Endothelial cell (in vitro differentiated cells): ENCODE results near the gene SRSF5. TPM values are rescaled to one million over a fixed set of nuclear protein-coding genes. Genes with fewer than 3 reads are reported as not detected.

Experiments
- DNase-seq: peaks from one replicate; pipeline ENCODE4 v3.0.0; 2021; ENCODE audit warnings: low spot score
- H3K27ac Mint-ChIP-seq: one replicate; pipeline ENCODE4 v1.8.0; 2021; ENCODE audit warnings: mixed read lengths, inconsistent platforms; ENCODE audit not compliant: unreplicated experiment
- H3K27me3 Mint-ChIP-seq: one replicate; pipeline ENCODE4 v1.8.0; 2021; ENCODE audit warnings: mild to moderate bottlenecking, moderate library complexity, mixed read lengths, inconsistent platforms; ENCODE audit not compliant: unreplicated experiment
- H3K36me3 Mint-ChIP-seq: one replicate; pipeline ENCODE4 v1.8.0; 2021; ENCODE audit warnings: mild to moderate bottlenecking, low read depth, mixed read lengths, inconsistent platforms; ENCODE audit not compliant: unreplicated experiment
- H3K4me1 Mint-ChIP-seq: one replicate; pipeline ENCODE4 v1.8.0; 2021; ENCODE audit warnings: mild to moderate bottlenecking, mixed read lengths, inconsistent platforms; ENCODE audit not compliant: unreplicated experiment
- H3K4me3 Mint-ChIP-seq: one replicate; pipeline ENCODE4 v1.8.0; 2021; ENCODE audit warnings: mild to moderate bottlenecking, mixed read lengths, inconsistent platforms; ENCODE audit not compliant: unreplicated experiment
- H3K9me3 Mint-ChIP-seq: one replicate; pipeline ENCODE4 v1.8.0; 2021; ENCODE audit warnings: mixed read lengths, inconsistent platforms; ENCODE audit not compliant: unreplicated experiment
- total RNA-seq: library from RNA; stranded (reverse); fragmentation: NEBNext Ultra II Directional; extraction: Animal tissue kit (Norgen Biotek cat#: 25700); gene quantifications from one replicate; pipeline ENCODE4 v1.2.1, GENCODE V29; 2021; ENCODE audit not compliant: unreplicated experiment
- TF ChIP-seq, protein P1 (sequence below): fragments of 200-600 bp; sonication (generic); IDR thresholded peaks from one replicate; pipeline ENCODE4 v1.5.0; 2021; ENCODE audit warnings: antibody characterized with exemption; ENCODE audit not compliant: unreplicated experiment

The SRSF5 gene
- total RNA-seq, 1 donor from 2014 or later = 241 TPM

DNA sequence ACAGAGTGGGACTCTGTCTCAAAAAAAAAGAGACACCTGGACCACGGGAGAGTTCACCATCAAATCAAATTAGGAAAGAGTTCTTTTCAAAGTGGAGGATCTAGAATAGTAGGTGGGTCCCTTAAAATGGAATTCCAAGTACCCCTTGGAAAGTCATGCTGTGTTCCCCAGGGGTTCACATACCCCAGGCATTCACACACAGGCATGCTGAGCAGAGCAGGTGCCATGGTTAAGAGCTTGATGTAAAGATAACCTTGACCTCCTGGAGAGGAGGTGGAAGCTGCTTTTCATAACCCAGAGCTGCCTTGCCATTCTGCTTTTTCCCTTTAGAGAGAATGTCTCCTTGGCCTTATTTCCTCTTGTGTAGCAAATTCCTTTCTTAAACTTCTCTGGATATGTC lies 14.2 kb upstream of the SRSF5 start:
- H3K4me1 Mint-ChIP-seq = no peaks in the 10 kb centered on the region
- H3K9me3 Mint-ChIP-seq = no peaks in the 10 kb centered on the region
- H3K4me3 Mint-ChIP-seq = no peak overlapping the region

DNA sequence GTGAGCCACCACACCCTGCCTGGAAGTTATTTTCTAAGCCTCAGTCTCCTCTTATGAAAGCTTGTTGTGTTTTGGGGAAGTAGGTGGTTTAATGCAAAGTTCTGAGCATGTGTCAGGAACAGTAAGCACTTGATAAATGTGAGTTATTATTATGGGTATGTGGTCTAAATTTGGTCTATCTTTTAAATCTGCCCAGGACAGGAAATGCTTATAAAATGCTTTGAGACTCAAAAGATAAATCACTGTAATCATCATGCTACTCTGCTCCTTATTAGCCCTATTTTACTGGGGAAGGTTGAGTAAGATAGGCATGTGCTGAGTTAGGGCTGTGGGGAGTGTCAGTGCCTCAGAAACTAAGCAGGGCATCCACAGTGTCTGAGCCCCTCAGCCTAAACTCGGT lies 13.1 kb upstream of the SRSF5 start:
- H3K27ac Mint-ChIP-seq = no peak overlapping the region
- TF ChIP-seq, protein P1, sequence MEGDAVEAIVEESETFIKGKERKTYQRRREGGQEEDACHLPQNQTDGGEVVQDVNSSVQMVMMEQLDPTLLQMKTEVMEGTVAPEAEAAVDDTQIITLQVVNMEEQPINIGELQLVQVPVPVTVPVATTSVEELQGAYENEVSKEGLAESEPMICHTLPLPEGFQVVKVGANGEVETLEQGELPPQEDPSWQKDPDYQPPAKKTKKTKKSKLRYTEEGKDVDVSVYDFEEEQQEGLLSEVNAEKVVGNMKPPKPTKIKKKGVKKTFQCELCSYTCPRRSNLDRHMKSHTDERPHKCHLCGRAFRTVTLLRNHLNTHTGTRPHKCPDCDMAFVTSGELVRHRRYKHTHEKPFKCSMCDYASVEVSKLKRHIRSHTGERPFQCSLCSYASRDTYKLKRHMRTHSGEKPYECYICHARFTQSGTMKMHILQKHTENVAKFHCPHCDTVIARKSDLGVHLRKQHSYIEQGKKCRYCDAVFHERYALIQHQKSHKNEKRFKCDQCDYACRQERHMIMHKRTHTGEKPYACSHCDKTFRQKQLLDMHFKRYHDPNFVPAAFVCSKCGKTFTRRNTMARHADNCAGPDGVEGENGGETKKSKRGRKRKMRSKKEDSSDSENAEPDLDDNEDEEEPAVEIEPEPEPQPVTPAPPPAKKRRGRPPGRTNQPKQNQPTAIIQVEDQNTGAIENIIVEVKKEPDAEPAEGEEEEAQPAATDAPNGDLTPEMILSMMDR = no peak

More for the DNA sequence above, 14.2 kb upstream of the SRSF5 start:
- H3K27me3 Mint-ChIP-seq = peaks cover 4% of the 10 kb centered on the region
- H3K36me3 Mint-ChIP-seq = no peaks in the 10 kb centered on the region
- no peak overlapping the region for H3K27ac Mint-ChIP-seq
- DNase-seq = no peak
- TF ChIP-seq, protein P1 = no peak

DNA sequence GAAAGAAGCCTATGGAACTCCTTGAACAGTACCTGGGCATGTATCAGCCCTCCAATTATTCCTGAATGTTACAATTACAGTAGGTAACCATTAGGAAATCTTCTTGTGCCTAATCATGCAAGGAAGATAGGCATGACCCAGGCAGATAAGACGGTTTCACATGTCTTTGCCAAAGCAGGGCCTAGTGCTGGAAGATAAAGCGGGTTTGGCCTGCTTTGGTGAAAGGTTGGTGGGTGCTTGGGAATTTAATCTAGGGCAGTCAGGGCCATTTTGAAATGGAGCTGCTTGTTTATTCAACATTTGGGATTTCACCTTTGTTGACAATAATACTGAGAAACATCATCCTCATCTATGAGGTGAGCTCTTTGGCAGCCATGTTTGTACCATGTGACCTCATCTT lies 12.5 kb upstream of the SRSF5 start:
- Mint-ChIP-seq H3K9me3 (no peaks in the 10 kb centered on the region), H3K4me1 (no peaks in the 10 kb centered on the region), H3K27me3 (peaks cover 4% of the 10 kb centered on the region), H3K4me3 (no peak overlapping the region), H3K27ac (no peak overlapping the region), H3K36me3 (no peaks in the 10 kb centered on the region)
- no peak for DNase-seq
- TF ChIP-seq, protein P1 = no peak

More for the DNA sequence above, 13.1 kb upstream of the SRSF5 start:
- no peaks in the 10 kb centered on the region for H3K4me1 Mint-ChIP-seq
- no peaks in the 10 kb centered on the region for H3K36me3 Mint-ChIP-seq
- no peak overlapping the region for H3K4me3 Mint-ChIP-seq
- H3K9me3 Mint-ChIP-seq = no peaks in the 10 kb centered on the region
- DNase-seq = no peak
- H3K27me3 Mint-ChIP-seq = peaks cover 4% of the 10 kb centered on the region

DNA sequence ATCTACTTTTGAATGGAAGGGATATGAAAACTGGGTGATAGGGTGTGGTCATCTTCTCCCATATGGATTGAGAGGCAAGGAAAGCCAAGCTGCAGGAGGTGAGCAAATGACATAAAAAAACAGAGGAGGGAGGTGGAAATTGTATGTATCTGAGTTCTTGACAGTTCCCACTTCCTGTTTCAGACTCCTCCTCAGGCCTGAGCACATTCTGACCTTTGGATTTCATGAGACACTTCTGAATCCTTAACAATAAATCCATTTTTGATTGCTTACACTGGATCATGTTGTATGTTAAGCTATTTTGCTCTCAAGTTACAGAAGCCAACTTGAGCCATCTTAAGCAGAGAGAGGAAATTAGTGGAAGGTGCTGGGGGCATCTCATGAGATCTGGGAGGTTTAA lies 11.6 kb upstream of the SRSF5 start:
- no peak for DNase-seq
- TF ChIP-seq, protein P1 = no peak
- no peaks in the 10 kb centered on the region for H3K4me1 Mint-ChIP-seq
- no peaks in the 10 kb centered on the region for H3K9me3 Mint-ChIP-seq
- H3K27me3 Mint-ChIP-seq = peaks cover 4% of the 10 kb centered on the region
- H3K4me3 Mint-ChIP-seq = no peak overlapping the region
- H3K36me3 Mint-ChIP-seq = no peaks in the 10 kb centered on the region
- no peak overlapping the region for H3K27ac Mint-ChIP-seq

DNA sequence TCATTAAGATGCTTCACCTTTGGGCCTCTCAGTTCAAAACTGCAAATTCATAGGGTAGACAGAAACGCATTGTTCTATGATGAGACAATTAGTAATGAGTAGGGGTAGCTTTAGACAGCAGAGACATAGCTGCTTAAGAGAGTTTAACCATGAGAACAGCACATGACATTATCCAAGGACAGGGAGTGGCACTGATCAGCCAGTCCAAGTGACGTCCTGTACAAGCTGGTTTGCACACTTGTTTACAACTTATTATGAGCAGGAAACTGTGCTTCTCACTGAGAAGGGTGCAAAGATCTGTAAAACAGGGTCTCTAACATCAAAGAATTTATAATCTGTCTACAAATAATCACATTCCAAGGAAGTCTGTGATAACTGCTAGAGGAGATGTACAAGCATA lies 11.2 kb upstream of the SRSF5 start:
- Mint-ChIP-seq H3K27me3 (peaks cover 4% of the 10 kb centered on the region), H3K4me3 (no peak overlapping the region), H3K4me1 (no peaks in the 10 kb centered on the region), H3K27ac (no peak overlapping the region), H3K36me3 (no peaks in the 10 kb centered on the region), H3K9me3 (no peaks in the 10 kb centered on the region)
- DNase-seq = no peak
- TF ChIP-seq, protein P1 = no peak
